Right lung (tissue), 10 donors: Measurements from ENCODE around the gene NUDT13. TPM values are rescaled to one million over a fixed set of nuclear protein-coding genes. Genes with fewer than 3 reads are reported as not detected.

ENCODE experiments used
- DNase-seq, 2 donors: peaks; one replicate each; pipeline ENCODE4 v3.0.0-alpha.2; 2013
- long read RNA-seq, 8 donors: transcript quantifications; one replicate each; lab custom pipeline, GENCODE V29; 2026
- polyA plus RNA-seq, 5 donors: library from polyadenylated mRNA; unstranded; fragments of 120-200 nt; gene quantifications; one replicate each; pipeline versions ENCODE4 v1.2.1 to v1.2.3, GENCODE V29; 2013; ENCODE audit warnings: inconsistent platforms in 1 of 5, low replicate concordance in 1 of 5; ENCODE audit not compliant: insufficient read length in 5 of 5, insufficient read depth in 1 of 5

NUDT13 gene
- polyA plus RNA-seq, result 1 to 10 TPM; 5.2 to 8.7 (median 6.9) TPM
- long read RNA-seq, donor 1, partial matches to known transcripts, result 34 of 46 reads
- long read RNA-seq, donor 1, other reads (novel, unspliced or antisense), result 11 of 46 reads
- long read RNA-seq, donor 2, partial matches to known transcripts, result 0 of 1 reads
- long read RNA-seq, donor 2, other reads (novel, unspliced or antisense), result 0 of 1 reads
- long read RNA-seq, donor 3, partial matches to known transcripts, result 24 of 40 reads
- long read RNA-seq, donor 3, other reads (novel, unspliced or antisense), result 16 of 40 reads
- long read RNA-seq, donor 4, result 0 reads
- long read RNA-seq, donor 5, partial matches to known transcripts, result 31 of 31 reads
- long read RNA-seq, donor 5, other reads (novel, unspliced or antisense), result 0 of 31 reads
- long read RNA-seq, donor 6, result 0 reads
- long read RNA-seq, donor 7, partial matches to known transcripts, result 0 of 1 reads
- long read RNA-seq, donor 7, other reads (novel, unspliced or antisense), result 0 of 1 reads
- long read RNA-seq, donor 8, result 0 reads

DNA sequence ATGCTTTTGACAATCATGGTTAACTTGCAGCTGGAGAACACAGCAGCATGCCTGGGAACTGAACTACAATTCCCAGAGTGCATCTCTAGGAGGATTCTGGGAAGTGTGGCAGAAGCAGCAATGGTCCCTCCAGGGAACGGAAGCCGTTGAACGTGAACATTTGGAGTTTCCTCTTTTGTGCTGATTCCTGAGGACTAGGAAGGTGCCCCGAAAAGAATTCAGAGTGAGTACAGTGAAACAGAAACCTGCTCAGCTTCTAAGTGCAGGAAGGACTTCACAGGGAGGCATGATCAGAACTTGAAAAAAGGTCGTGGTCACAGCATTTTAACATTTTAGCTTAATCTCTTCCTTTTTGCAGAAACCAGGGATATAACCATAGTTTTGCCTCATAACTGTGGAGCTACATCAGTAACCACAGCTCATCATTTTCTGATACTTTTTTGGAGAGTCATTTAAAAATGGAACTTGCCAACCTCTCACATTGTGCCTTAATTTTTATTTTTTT is at the start of gene NUDT13:
Gene NUDT13 (plus strand): TSS at position 111 of the 505 bp plus-strand sequence. CDS start 3,911 bp downstream, outside the sequence.
- DNase-seq, result peak; percentile 67 to 73

- no peak for DNase-seq
Observed at GRCh38 chr10:73060738-73061635, 49.3 kb upstream of the NUDT13 start.

GRCh38 chr10:73061743-73062142 is 48.5 kb upstream of the NUDT13 start:
- no peak for DNase-seq

DNA sequence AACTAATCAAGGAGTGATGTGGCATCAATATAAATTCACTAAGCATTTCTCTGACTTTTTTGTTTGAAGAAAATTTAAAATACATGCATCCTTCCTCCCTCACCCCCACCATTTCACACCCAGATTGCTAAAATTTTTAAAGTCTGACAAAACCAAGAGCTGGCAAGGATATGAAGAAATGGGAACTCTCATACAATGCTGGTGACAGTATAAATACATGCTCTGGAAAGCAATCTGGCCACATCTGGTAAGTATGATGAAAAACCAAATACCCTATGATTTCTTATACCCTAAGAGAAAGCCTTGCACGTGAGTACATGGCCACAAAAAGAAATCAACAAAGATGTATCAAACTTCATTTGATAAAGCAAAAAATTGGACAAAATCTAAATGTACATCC is 44.8 kb upstream of the NUDT13 start:
- no peak for DNase-seq

DNA sequence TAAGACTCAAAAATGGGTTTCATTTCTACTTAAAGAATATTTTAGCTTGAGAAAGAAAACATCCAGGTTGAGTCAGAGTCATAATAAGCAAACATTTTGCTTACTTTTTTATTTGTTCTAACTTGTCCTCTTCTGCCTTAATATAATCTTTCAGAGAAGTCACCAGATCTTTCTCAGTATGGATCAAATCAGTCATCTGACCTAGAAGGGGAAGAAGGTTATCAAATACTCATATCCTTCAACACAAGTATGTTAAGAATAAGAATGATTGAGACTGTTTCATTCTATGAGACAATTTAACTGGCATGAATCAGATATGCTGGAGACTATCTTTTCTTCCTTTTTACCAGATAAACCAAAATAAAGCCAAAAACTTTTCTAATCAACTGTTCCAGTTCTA is 36.6 kb upstream of the NUDT13 start:
- DNase-seq, result no peak

DNA sequence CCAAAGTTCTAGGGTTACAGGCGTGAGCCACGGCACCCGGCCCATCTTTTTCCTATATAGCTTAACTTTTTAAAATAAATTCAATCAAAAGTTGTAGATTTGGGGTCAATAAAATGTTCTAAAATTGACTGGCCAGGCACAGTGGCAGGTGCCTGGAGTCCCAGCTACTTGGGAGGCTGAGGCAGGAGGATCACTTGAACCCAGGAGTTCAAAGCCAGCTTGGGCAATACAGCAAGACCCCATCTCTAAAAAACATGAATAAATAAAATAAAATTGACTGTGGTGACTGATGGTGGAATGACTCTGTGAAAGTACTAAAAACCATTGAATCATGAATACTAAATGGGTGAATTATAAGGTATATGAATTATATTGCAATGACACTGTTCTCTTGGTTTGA is 34.4 kb upstream of the NUDT13 start:
- no peak for DNase-seq

DNA sequence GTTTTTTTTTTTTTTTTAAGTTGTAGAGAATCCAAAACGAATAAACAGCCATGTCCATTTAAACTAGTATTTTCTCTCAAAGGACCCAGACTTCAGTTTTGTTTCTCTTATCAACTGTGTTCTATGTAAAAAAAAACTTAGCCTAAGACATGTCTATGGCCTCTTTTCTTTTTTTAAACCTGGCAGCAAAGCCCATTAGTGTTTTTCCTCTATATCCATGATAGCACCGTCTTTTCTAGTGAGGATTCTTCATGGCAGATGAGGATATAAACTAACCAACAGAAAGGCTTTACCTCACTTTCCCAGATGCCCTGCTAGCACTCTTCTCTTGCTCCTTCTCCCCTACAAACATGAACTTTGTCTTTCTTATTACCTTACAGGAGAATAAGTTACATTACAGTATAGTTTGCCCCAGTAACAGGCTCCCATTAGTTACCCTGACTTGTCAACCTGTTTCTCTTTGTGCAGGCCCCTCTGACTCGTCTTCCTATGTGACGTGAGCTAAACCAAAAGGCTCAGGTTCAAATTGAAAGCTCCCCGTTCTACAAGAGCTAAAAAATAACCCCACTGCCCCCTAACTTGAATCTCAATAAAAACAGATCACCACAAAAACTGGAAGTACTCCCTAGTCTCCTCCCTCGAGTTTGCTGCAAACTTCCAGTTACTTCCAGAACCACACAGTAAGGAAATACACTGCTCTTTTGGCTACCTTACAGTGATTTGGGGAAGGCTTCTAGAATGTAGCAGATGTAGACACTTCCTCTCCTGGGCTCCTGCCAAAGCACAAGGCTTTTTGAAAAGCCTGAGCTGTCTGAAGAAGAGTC is 33.7 kb upstream of the NUDT13 start:
- DNase-seq, result peak; percentile 68 to 72

DNA sequence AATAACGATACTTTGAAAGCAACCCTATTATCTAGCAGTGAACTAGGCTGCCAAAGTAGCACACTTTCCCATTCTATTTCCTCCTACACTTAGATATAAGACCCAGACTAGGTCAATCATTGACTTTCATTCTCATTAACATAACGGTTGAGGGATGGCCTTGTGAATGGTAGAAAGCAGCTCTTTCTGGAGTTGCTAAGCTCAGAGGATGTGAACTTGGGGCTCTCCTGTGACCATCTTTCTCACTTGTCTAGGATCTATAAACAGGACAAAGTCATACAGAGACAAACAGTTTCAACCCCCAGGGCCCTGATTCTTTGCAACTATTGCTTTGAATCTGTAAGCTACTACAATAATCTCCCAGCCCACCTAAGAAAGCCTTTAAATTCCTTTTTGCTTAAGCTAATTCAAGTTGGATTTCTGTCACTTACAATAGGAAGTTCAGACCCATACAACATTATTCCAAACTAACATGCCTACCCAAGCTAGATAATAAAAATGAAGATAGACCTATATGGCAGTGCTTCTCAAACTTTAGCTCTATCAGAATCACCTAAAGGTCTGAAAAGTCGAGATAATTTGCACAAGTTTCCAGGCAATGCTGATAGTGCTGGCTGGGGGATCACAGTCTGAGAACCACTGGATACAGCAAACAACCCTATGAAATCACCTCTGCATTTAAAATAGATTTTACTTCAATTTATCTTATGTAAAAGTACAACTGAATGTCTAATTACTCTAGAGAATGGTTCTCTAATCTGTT is 30.3 kb upstream of the NUDT13 start:
- DNase-seq, result no peak

GRCh38 chr10:73083221-73083620 is 27.0 kb upstream of the NUDT13 start:
- no peak for DNase-seq

GRCh38 chr10:73084209-73084608 is 26.0 kb upstream of the NUDT13 start:
- DNase-seq, result no peak

GRCh38 chr10:73086816-73087215 is 23.4 kb upstream of the NUDT13 start:
- no peak for DNase-seq

GRCh38 chr10:73088304-73088703 is 22.0 kb upstream of the NUDT13 start:
- DNase-seq, result no peak

DNA sequence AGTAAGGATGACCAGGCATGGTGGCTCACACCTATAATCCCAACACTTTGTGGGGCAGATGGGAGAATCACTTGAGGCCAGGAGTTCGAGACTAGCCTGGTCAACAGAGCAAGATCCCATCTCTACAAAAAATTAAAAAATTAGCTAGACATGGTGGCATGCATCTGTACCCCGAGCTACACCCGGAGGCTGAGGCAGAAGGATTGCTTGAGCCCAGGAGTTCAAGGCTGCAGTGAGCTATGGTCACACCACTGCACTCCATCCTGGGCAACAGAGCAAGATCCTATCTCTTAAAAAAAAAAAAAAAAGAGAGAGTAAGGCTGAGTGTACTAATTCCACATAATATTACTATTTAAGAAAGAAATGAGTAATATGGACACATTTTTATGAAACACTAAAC is 17.4 kb upstream of the NUDT13 start:
- no peak for DNase-seq

DNA sequence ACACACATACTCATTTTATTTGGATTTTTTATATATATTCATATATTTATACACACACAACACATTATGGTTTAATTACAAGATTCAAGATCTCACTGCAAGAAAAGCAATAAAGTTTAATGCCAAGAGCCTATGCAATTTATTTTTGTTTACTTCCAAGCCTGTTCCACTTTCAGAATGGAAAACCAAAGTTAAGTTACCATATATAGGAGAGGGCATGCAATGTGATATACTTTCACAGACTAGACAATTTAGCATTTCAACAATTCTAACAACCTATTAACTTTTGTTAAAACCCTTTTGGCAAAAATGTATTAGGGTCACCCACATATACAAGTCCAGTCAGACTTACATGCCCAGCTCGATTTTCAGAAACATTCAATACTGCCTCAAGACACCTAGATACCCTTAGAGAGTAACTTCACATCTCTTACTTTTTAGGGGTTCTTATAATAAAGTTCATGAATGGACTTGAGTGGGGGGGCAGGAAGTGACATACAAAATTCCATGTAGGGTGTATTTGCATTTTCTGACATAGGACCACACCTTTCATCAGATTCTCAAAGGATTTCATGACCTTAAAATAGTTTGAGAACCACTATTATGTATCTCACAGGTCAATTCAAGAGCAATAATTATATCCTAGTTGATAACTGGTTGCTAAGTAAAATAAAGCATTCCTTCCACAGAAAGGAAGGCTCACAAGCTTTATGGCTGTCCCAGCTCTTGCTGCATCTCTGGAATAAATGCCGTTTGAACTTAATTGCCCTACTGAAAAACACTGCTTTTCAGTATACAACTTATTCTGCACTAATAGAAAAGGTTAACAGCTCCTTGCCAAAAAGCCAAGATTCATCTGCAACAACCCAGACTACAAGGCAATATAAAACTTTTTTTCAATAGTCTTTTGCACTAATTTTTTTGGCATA is 16.1 kb upstream of the NUDT13 start:
- peak in 1 of 2 donors; percentile 18 for DNase-seq

- peak in 1 of 2 donors; percentile 17 for DNase-seq
Observed at GRCh38 chr10:73094986-73095480, 15.2 kb upstream of the NUDT13 start.

DNA sequence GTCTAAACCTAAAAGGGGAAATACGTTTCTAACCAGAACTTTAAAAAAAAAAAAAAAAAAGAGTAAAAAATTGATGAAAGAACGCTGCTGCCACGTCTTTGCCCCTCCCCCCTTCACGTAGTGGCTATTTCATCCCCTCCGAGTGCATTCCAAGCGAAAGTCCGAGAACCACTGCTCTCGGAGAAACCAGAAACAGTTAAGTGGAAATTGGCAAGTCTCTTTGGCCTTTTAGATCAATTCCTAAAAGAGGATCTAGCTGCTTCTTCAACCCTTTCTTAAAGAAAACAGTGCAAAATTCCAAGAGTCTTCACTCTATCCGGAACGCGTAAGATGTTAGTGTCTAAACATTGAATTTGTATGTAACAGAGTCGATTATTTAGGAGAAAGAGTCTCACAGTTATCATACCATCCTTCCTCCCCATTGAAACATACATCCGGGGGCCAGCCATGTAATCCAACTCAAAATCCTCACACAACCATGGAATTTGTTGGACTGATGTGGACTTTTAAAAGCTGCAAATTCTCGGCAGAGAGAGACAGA is 14.7 kb upstream of the NUDT13 start:
- peak; percentile 81 to 84 for DNase-seq

DNA sequence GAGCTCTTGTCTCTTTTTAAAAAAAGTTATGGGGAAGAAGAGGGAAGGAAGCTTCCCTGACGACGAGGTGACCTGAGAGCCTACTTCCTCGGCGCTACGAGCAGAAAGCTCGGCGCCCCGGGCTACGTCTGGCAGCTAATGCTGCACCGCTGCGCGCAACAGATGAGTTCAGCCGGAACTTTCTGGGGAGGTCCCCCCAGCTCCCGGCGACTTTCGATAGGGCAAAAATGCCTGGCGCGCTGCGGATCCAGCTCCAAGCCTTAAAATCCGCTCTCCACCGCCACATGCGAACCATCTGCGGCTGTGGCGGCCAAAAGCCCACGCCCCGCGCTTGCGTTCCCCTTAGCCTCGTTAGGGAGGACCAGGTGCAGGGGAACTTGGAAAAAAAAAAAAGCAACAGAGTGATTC is 14.2 kb upstream of the NUDT13 start:
- DNase-seq, result peak; percentile 65 to 73

GRCh38 chr10:73096449-73097304 is 13.6 kb upstream of the NUDT13 start, which contains the start of gene P4HA1:
P4HA1 (minus strand) TSS chr10:73096866; CDS start chr10:73074883, 21,983 bp downstream.
- peak; percentile 98 for DNase-seq
